ENCODE results near the gene CDK5RAP3. TPM values are rescaled to one million over a fixed set of nuclear protein-coding genes. Genes with fewer than 3 reads are reported as not detected.

Gene CDK5RAP3
- total and polyA plus RNA-seq, 2 donors (not counting 3 experiments of a cell fraction or from before 2014, with no cell fraction given): 109 to 139 TPM

GRCh38 chr17:47949197-47949759 lies 21.6 kb upstream of the CDK5RAP3 start:
- FAIRE-seq (peak; percentile 94), DNase-seq (ENCODE audit: low read depth, low spot score) (peak; percentile 77)
- Histone ChIP-seq H3K4me2 (ENCODE audit: insufficient read depth, low read length) (peak overlapping the region; percentile 28), H3K36me3 (ENCODE audit: control insufficient read depth in 2 of 2, extremely low read depth in 1 of 2, insufficient read depth in 2 of 2, low read length in 2 of 2) (peaks cover 0 to 9% of the 10 kb centered on the region in 2 experiments), H3K9me3 (replicated peaks; ENCODE audit: control insufficient read depth, insufficient read depth, low read length) (no peaks in the 10 kb centered on the region), H4K20me1 (replicated peaks; ENCODE audit: control insufficient read depth, extremely low read depth, insufficient read depth, low read length) (no peaks in the 10 kb centered on the region), H3K79me2 (ENCODE audit: control insufficient read depth, insufficient read depth, low read length) (no peaks in the 10 kb centered on the region), H3K9ac (replicated peaks; ENCODE audit: extremely low read depth, insufficient read depth, low read length) (peak overlapping the region; percentile 17), H3K4me3 (replicated peaks in 1 of 3; ENCODE audit: insufficient read depth in 1 of 3, low read depth in 1 of 3, low read length in 3 of 3) (no peak overlapping the region), H3K27ac (ENCODE audit: insufficient read depth, low read depth, low read length) (no peak overlapping the region), H2AFZ (ENCODE audit: low read depth, low read length) (peak overlapping the region; percentile 92), H3K9me1 (replicated peaks; ENCODE audit: control insufficient read depth, extremely low read depth, insufficient read depth, low read length) (no peaks in the 10 kb centered on the region), H3K27me3 (ENCODE audit: control insufficient read depth in 2 of 2, insufficient read depth in 2 of 2, low read length in 2 of 2) (no peaks in the 10 kb centered on the region), H3K4me1 (ENCODE audit: control insufficient read depth, extremely low read depth, insufficient read depth, low read length) (peaks cover 4% of the 10 kb centered on the region)
- TF ChIP-seq POLR2A (IDR thresholded peaks at IDR 0.05; ENCODE audit: low read depth, low read length) (no peak), GATA2 (IDR thresholded peaks at IDR 0.05; ENCODE audit: insufficient read depth, insufficient read length, low read depth, low read length) (no peak), CTCF (IDR thresholded peaks at IDR 0.05; ENCODE audit: extremely low read depth in 1 of 2, insufficient read depth in 1 of 2, low read depth in 1 of 2, low read length in 2 of 2) (peak; percentile 90 to 95), EZH2 (IDR thresholded peaks at IDR 0.05; ENCODE audit: borderline replicate concordance, low read depth, low read length, severe bottlenecking) (no peak), POLR2AphosphoS5 (IDR thresholded peaks at IDR 0.05; ENCODE audit: insufficient read depth, low read depth, low read length) (no peak)
- dilution Hi-C loops (cut with MboI; ENCODE audit: extremely low pct_ligation_motif_present, low sequenced_read_pairs) (no loop called here), intact Hi-C loops (cut with micrococcal nuclease) (loop anchor here (1.0 to 2.0 kb wide), 3 partner anchors 21 to 69 kb away; no protein-coding TSS in a partner anchor)
- POLR2A ChIA-PET: no interaction called here
- CTCF ChIA-PET: interaction anchor here (0.5 to 6.2 kb wide), 26 partner anchors 8 to 209 kb away, joined by 3 to 134 read pairs (median 5); partner anchors contain the start of genes CDK5RAP3, PNPO, PRR15L and SCRN2
- BruUV-seq (replicated peaks): no TSS peak
